Duodenal mucosa (tissue), 2 donors: ENCODE data around the gene CEP152.
"Not testable (repeated sequence)": the region's sequence is repeated elsewhere in the genome, so short reads cannot be mapped to it uniquely, and the experiment has no call there.

Source experiments
- H3K27ac ChIP-seq: one replicate; pipeline ENCODE4 v1.7.0; 2013; ENCODE audit warnings: low read depth, low read length
- H3K27me3 ChIP-seq, 2 donors: one replicate each; pipeline ENCODE4 v1.7.0; 2013; ENCODE audit warnings: low read length in 2 of 2, control low read depth in 1 of 2; ENCODE audit not compliant: insufficient read depth in 2 of 2, control insufficient read depth in 1 of 2
- H3K36me3 ChIP-seq, 2 donors: one replicate each; pipeline ENCODE4 v1.7.0; 2013; ENCODE audit warnings: low read length in 2 of 2, control low read depth in 1 of 2; ENCODE audit not compliant: insufficient read depth in 2 of 2, control insufficient read depth in 1 of 2
- H3K4me1 ChIP-seq, 2 donors: one replicate each; pipeline ENCODE4 v1.7.0; 2013; ENCODE audit warnings: low read length in 2 of 2, control low read depth in 1 of 2; ENCODE audit not compliant: insufficient read depth in 2 of 2, control insufficient read depth in 1 of 2
- H3K4me3 ChIP-seq, 2 donors: one replicate each; pipeline ENCODE4 v1.7.0; 2013; ENCODE audit warnings: low read length in 2 of 2, low read depth in 1 of 2
- H3K9ac ChIP-seq, 2 donors: one replicate each; pipeline ENCODE4 v1.7.0; 2013; ENCODE audit warnings: low read length in 2 of 2, low read depth in 1 of 2
- H3K9me3 ChIP-seq, 2 donors: one replicate each; pipeline ENCODE4 v1.7.0; 2013; ENCODE audit warnings: low read length in 2 of 2, control low read depth in 1 of 2; ENCODE audit not compliant: control insufficient read depth in 1 of 2

CEP152 gene, protein sequence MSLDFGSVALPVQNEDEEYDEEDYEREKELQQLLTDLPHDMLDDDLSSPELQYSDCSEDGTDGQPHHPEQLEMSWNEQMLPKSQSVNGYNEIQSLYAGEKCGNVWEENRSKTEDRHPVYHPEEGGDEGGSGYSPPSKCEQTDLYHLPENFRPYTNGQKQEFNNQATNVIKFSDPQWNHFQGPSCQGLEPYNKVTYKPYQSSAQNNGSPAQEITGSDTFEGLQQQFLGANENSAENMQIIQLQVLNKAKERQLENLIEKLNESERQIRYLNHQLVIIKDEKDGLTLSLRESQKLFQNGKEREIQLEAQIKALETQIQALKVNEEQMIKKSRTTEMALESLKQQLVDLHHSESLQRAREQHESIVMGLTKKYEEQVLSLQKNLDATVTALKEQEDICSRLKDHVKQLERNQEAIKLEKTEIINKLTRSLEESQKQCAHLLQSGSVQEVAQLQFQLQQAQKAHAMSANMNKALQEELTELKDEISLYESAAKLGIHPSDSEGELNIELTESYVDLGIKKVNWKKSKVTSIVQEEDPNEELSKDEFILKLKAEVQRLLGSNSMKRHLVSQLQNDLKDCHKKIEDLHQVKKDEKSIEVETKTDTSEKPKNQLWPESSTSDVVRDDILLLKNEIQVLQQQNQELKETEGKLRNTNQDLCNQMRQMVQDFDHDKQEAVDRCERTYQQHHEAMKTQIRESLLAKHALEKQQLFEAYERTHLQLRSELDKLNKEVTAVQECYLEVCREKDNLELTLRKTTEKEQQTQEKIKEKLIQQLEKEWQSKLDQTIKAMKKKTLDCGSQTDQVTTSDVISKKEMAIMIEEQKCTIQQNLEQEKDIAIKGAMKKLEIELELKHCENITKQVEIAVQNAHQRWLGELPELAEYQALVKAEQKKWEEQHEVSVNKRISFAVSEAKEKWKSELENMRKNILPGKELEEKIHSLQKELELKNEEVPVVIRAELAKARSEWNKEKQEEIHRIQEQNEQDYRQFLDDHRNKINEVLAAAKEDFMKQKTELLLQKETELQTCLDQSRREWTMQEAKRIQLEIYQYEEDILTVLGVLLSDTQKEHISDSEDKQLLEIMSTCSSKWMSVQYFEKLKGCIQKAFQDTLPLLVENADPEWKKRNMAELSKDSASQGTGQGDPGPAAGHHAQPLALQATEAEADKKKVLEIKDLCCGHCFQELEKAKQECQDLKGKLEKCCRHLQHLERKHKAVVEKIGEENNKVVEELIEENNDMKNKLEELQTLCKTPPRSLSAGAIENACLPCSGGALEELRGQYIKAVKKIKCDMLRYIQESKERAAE (N-terminal part only)

DNA sequence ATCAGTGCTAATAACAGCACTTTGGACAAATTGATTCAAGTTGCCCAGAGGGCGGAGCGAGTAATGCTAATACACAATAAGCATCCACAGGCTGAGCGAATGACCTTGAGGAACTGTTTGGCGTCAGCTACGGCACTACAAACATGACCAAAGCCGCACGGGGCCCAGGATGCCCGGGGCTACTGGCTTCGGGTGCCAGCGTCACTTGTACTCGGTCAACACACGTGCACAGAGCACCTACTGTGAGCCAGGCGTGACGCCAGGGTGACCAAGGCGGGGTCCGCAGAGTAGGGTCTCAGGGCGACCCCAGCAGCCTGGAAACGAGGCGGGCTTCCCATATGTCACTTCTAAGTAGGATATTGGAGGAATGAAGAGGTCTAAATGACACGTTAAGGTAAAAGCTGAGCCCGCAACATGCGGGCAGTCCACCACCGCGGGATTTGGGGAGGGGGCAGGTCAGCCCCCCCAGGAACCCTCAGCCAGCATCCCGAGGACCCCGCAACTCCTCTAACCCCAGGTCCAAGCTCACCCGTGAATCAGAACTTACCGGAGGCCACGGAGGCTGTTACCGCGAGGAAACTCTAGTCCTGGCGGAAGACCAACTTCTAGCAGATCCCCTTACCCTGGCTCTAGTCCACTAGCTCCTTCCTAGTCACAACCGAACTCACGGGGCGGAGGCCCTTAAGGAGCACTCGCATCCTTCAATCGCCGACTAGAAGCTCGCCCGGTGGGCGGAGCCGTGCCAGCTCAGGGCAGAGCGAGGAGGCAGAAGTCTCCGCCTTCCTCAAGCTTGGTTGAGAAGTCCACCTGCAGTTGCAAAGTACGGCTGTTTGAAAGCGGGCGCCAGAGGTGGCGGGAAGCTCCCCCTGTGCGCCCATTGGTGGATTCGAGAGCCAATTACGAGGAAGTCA, at the start of gene CEP152:
CEP152 (minus strand) TSS at position 656 of the 911 bp plus-strand sequence. CDS start 5,420 bp downstream, outside the sequence.
- H3K4me3 ChIP-seq, result peak within 1 kb of the TSS; percentile 97
- H3K27ac ChIP-seq, result peak within 1 kb of the TSS; percentile 4
- no peaks in the 10 kb centered on the region for H3K36me3 ChIP-seq
- no peaks in the 10 kb centered on the region for H3K9me3 ChIP-seq
- no peaks in the 10 kb centered on the region for H3K27me3 ChIP-seq
- H3K4me1 ChIP-seq, result peaks cover 13 to 18% of the 10 kb centered on the region in 2 donors
- peak within 1 kb of the TSS; percentile 85 to 89 for H3K9ac ChIP-seq

DNA sequence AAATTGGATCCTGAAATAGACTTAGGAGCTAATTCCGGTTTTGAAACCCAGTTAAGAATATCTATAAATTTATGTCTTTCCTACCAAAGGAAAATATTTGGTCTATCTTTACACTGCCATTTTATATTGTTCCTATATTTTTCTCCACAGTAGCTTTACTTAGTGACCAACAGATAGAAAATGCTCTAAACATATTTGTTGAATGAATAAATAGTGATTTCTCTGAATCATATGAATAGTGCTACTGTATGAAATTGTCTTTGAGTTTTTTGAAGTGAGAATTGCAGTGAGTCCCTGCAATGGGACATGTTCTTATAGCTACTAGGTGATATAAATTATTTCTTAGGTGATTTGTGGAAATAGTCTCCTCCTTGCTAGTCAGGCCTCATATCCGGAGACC, 48.6 kb upstream of the CEP152 start:
- Histone ChIP-seq H3K27ac (no peak overlapping the region), H3K4me3 (no peak overlapping the region), H3K9me3 (no peaks in the 10 kb centered on the region), H3K9ac (no peak overlapping the region), H3K4me1 (peaks cover 0 to 9% of the 10 kb centered on the region in 2 donors), H3K27me3 (peaks cover 0 to 5% of the 10 kb centered on the region in 2 donors), H3K36me3 (no peaks in the 10 kb centered on the region)

DNA sequence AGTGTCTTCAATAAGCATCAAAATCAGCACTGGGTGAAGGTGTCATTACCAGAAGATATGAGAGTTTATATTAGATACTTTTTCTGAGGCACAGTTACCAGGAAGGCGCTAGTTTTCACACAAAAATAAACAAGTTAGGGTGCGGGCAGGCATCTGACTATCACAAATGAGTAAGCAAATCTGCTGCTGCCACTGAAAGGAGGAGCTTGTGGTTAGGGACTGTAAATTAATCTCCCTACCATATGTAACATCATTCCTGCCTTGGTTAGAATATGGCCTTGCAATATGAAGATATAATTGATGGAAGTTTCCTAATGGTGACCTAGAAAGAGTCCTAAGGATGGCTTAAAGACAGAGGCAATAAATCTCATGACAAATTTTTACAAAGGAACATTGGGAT, 47.5 kb upstream of the CEP152 start:
- Histone ChIP-seq H3K9ac (no peak overlapping the region), H3K27ac (no peak overlapping the region), H3K36me3 (no peaks in the 10 kb centered on the region), H3K4me1 (peaks cover 0 to 9% of the 10 kb centered on the region in 2 donors), H3K9me3 (no peaks in the 10 kb centered on the region), H3K27me3 (peaks cover 0 to 5% of the 10 kb centered on the region in 2 donors), H3K4me3 (no peak overlapping the region)

DNA sequence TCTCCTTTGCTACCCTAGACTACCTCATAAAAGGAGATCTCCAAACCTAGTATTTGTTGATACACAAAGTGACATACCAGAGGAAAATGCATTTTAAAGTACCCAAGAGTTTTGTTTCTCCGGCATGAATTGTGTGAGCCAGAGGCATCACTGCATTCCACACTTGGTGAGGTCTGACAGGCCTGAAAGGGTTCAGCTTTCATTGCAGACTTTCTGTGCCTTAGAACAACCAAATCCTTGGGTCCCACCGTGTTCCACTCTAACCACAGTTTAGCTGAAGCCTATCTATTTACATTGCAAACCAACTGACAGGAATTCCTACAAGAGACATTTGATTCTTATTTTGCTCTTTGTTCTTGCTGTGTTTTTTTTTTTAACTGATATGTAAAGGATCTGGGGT, 46.1 kb upstream of the CEP152 start:
- H3K27me3 ChIP-seq, result peaks cover 0 to 5% of the 10 kb centered on the region in 2 donors
- no peak overlapping the region for H3K9ac ChIP-seq
- H3K36me3 ChIP-seq, result no peaks in the 10 kb centered on the region
- H3K27ac ChIP-seq, result no peak overlapping the region
- H3K4me1 ChIP-seq, result peaks cover 0 to 9% of the 10 kb centered on the region in 2 donors
- H3K4me3 ChIP-seq, result no peak overlapping the region
- no peaks in the 10 kb centered on the region for H3K9me3 ChIP-seq

DNA sequence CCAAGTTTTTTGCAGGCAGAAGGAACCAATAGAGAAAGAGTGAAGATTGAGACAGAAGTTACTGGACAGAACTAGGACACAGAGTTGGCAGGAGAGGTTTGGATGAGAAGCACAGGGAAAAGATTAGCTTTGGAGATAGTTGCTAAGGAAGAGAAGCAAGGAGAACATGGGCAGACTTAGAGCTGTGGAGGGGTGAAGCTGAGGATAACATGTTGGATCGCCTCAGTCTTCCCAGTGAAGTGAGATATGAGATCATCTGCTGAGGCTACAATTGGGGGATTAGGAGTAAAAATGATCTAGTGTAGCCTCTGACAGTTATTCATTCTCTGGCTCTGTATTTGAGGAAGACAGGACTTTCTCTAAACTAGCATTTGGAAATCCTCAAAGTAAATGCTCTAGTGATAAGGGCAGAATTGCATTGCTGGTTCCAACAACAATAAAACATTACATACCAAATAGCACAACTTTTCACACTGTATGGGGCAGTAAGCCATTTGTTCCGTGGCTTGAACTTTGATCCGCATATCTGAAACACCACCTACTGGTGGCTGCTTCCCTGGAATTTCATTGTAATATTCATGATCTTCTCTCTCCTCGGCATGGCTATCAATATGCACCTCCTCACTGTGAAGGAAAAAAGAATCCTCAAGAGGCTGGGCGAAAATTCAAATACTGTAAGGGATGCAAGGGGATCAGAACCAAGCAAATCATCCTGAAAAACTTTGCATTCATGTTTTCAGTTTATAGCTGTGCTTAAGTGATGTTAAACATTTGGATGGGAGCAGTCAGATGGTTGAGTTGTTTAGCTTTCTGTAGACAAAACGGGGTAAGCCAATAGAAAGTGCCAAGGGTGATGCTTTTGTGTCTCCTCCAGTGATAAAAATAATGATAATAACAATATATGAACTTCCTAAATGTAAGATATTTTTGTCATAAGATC, 44.9 kb upstream of the CEP152 start:
- Histone ChIP-seq H3K4me3 (no peak overlapping the region), H3K27ac (no peak overlapping the region)

DNA sequence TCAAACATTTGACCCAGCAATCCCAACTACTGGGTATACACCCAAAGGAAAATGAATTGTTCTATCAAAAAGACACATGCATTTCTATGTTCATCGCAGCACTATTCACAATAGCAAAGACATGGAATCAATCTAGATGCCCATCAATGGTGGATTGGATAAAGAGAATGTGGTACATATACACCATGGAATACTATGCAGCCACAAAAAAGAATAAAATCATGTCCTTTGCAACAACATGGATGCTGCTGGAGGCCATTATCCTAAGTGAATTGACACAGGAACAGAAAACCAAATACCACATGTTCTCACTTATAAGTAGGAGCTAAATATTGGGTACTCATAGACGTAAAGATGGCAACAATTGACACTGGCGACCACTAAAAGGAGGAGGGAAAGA, 43.6 kb upstream of the CEP152 start:
- H3K4me1 ChIP-seq, H3K4me3 ChIP-seq, H3K27me3 ChIP-seq, H3K9me3 ChIP-seq, H3K36me3 ChIP-seq, H3K27ac ChIP-seq, H3K9ac ChIP-seq: not testable (repeated sequence)

More for the DNA sequence above, 44.9 kb upstream of the CEP152 start:
- Histone ChIP-seq H3K4me1 (peaks cover 0 to 9% of the 10 kb centered on the region in 2 donors), H3K36me3 (no peaks in the 10 kb centered on the region), H3K9ac (no peak overlapping the region), H3K27me3 (peaks cover 0 to 5% of the 10 kb centered on the region in 2 donors), H3K9me3 (no peaks in the 10 kb centered on the region)

DNA sequence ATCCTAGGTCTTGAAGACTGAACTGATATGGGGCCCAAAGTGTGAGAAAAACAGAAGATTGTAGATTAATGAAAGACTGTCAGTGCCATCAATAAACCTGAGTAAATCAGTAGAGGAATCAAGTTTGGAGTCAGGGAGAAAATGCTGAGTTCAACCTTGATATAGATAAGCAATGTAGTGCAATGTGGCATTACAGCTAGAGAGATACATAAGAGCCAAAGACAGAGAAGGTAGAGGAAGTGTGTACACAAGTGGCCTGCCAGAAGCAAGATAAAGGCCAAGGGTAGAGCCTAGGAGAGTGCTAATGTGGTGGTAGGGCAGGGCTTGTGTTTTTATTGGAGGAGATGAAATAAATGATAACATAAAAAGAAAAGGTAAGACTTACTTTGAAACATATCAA, 41.1 kb upstream of the CEP152 start:
- Histone ChIP-seq H3K36me3 (no peaks in the 10 kb centered on the region), H3K4me3 (no peak overlapping the region), H3K9ac (no peak overlapping the region), H3K9me3 (no peaks in the 10 kb centered on the region), H3K4me1 (peaks cover 0 to 9% of the 10 kb centered on the region in 2 donors), H3K27me3 (no peaks in the 10 kb centered on the region), H3K27ac (no peak overlapping the region)

DNA sequence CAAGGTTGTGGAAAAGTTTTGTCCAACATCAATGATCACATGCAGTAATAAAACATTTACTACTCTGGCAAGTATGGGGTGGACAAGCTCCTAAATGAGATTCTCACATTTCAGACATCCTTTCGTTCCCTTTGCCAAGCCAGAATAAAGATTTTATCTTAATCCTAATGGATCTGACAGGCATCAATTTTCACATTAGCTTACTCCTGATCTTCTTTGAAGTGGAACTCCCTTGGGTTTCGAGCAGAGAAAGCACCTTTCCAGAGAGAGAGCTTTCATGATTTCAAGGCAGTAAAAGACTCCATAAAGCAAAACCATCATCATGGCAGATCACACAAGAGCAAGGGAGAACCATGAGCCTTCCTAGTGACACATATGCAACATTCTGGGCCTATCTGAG, 39.8 kb upstream of the CEP152 start:
- Histone ChIP-seq H3K4me1 (peaks cover 0 to 4% of the 10 kb centered on the region in 2 donors), H3K27ac (no peak overlapping the region), H3K9me3 (no peaks in the 10 kb centered on the region), H3K27me3 (no peaks in the 10 kb centered on the region), H3K36me3 (no peaks in the 10 kb centered on the region), H3K4me3 (no peak overlapping the region), H3K9ac (no peak overlapping the region)
